H1 (cell line): ENCODE data around the gene COL4A2. TPM values are rescaled to one million over a fixed set of nuclear protein-coding genes. Genes with fewer than 3 reads are reported as not detected.

Source experiments
- CTCF ChIA-PET: fragments of 300-600 bp; sonication (Branson Sonifier 250); formaldehyde crosslinking; loops from one replicate; lab custom pipeline; 2021; ENCODE audit not compliant: partially characterized antibody; lab: Charles Lee
- POLR2A ChIA-PET: fragments of 300-600 bp; sonication (Branson Sonifier 250); formaldehyde crosslinking; loops from one replicate; lab custom pipeline; 2021; ENCODE audit warnings: inconsistent platforms; ENCODE audit not compliant: partially characterized antibody; lab: Charles Lee
- DNase-seq, 2 experiments: peaks; one replicate each; pipeline versions ENCODE4 v3.0.0 to v3.0.0-alpha.2; 2010 to 2022; ENCODE audit warnings: low spot score in 2 of 2, low read depth in 1 of 2, mixed read lengths in 1 of 2
- FAIRE-seq: peaks from 2 replicates; lab custom pipeline; 2011; peaks lifted over from hg19 to GRCh38; lab: Jason Lieb, UNC
- H2AFZ ChIP-seq: 2 replicates; pipeline ENCODE4 v1.8.1; 2012; ENCODE audit warnings: low read length, inconsistent platforms
- H2AK5ac ChIP-seq: 2 replicates; pipeline ENCODE4 v1.6.1; 2013; ENCODE audit warnings: low read depth, low read length
- H2BK120ac ChIP-seq: replicated peaks from 2 replicates; pipeline ENCODE3; 2013; ENCODE audit warnings: low read depth, low read length, inconsistent platforms
- H2BK12ac ChIP-seq: 2 replicates; pipeline ENCODE4 v1.6.1; 2013; ENCODE audit warnings: low read depth, low read length
- H2BK15ac ChIP-seq: 2 replicates; pipeline ENCODE4 v1.6.1; 2013; ENCODE audit warnings: low read length
- H2BK20ac ChIP-seq: 2 replicates; pipeline ENCODE4 v1.6.1; 2013; ENCODE audit warnings: low read length
- H2BK5ac ChIP-seq: 2 replicates; pipeline ENCODE4 v1.6.1; 2013; ENCODE audit warnings: low read depth, low read length
- H3K14ac ChIP-seq: 2 replicates; pipeline ENCODE4 v1.6.1; 2013; ENCODE audit warnings: inconsistent platforms; ENCODE audit not compliant: insufficient read length
- H3K18ac ChIP-seq: 2 replicates; pipeline ENCODE4 v1.6.1; 2013; ENCODE audit warnings: low read length; ENCODE audit errors: extremely low read depth
- H3K23ac ChIP-seq: 2 replicates; pipeline ENCODE4 v1.6.1; 2013; ENCODE audit warnings: inconsistent platforms; ENCODE audit not compliant: insufficient read length
- H3K23me2 ChIP-seq: 2 replicates; pipeline ENCODE4 v1.6.1; 2013; ENCODE audit warnings: low read depth, low read length
- H3K27ac ChIP-seq: 2 replicates; pipeline ENCODE4 v1.6.1; 2011; ENCODE audit warnings: low read depth, low read length, inconsistent platforms
- H3K27me3 ChIP-seq, 4 experiments: replicated peaks in 1 of 4; 1 replicate in 1 of 4; 2 replicates in 3 of 4; pipeline versions ENCODE4 v1.6.1 to v1.8.1; 2011 to 2013; ENCODE audit warnings: low read length in 3 of 4, mild to moderate bottlenecking in 3 of 4, inconsistent platforms in 2 of 4, mixed read lengths in 2 of 4, moderate library complexity in 1 of 4; ENCODE audit not compliant: control insufficient read depth in 3 of 4, insufficient read depth in 3 of 4; ENCODE audit errors: extremely low read depth in 1 of 4
- H3K36me3 ChIP-seq, 4 experiments: 2 replicates each; pipeline versions ENCODE4 v1.6.1 to v1.8.1; 2011 to 2013; ENCODE audit warnings: mild to moderate bottlenecking in 4 of 4, low read length in 3 of 4, moderate library complexity in 2 of 4, control low read depth in 1 of 4, inconsistent platforms in 1 of 4; ENCODE audit not compliant: insufficient read depth in 4 of 4, control insufficient read depth in 2 of 4
- H3K4ac ChIP-seq: replicated peaks from 2 replicates; pipeline ENCODE3; 2013; ENCODE audit warnings: low read length, low read depth, mixed read lengths, inconsistent platforms; ENCODE audit not compliant: insufficient read length
- H3K4me1 ChIP-seq, 4 experiments: replicated peaks in 1 of 4; 1 replicate in 1 of 4; 2 replicates in 3 of 4; pipeline versions ENCODE4 v1.6.1 to v1.8.1; 2011 to 2013; ENCODE audit warnings: low read length in 3 of 4, inconsistent platforms in 2 of 4, mixed read lengths in 1 of 4; ENCODE audit not compliant: insufficient read depth in 4 of 4, control insufficient read depth in 3 of 4
- H3K4me2 ChIP-seq, 2 experiments: 2 replicates each; pipeline versions ENCODE4 v1.6.1 to v1.8.1; 2011 to 2013; ENCODE audit warnings: low read depth in 2 of 2, low read length in 2 of 2, control low read depth in 1 of 2, inconsistent platforms in 1 of 2, mild to moderate bottlenecking in 1 of 2; ENCODE audit not compliant: insufficient read depth in 1 of 2
- H3K4me3 ChIP-seq, 4 experiments: fragments of 200-600, 300-600 bp in 1 of 4; sonication (generic), shearing (Covaris generic), sonication (Bioruptor Twin) in 1 of 4; 2 replicates each; pipeline versions ENCODE4 v1.5.1 to v1.8.1; 2011 to 2016; ENCODE audit warnings: low read length in 4 of 4, low read depth in 3 of 4, control low read depth in 2 of 4, inconsistent platforms in 2 of 4, mild to moderate bottlenecking in 2 of 4, mixed read lengths in 1 of 4, moderate library complexity in 1 of 4; ENCODE audit not compliant: insufficient read depth in 2 of 4; ENCODE audit errors: extremely low read depth in 1 of 4
- H3K56ac ChIP-seq: replicated peaks from 2 replicates; pipeline ENCODE3; 2013; ENCODE audit warnings: low read depth, mild to moderate bottlenecking, mixed read lengths, low read length, inconsistent platforms; ENCODE audit not compliant: insufficient read length
- H3K79me1 ChIP-seq: 2 replicates; pipeline ENCODE4 v1.6.1; 2013; ENCODE audit warnings: low read depth, low read length, control low read depth
- H3K79me2 ChIP-seq, 2 experiments: 2 replicates each; pipeline versions ENCODE4 v1.6.1 to v1.8.1; 2012 to 2013; ENCODE audit warnings: low read length in 2 of 2, mild to moderate bottlenecking in 2 of 2, inconsistent platforms in 1 of 2; ENCODE audit not compliant: insufficient read depth in 2 of 2, control insufficient read depth in 1 of 2
- H3K9ac ChIP-seq, 4 experiments: replicated peaks in 1 of 4; 1 replicate in 1 of 4; 2 replicates in 3 of 4; pipeline versions ENCODE4 v1.6.1 to v1.8.1; 2011 to 2013; ENCODE audit warnings: low read depth in 3 of 4, low read length in 3 of 4, control low read depth in 2 of 4, mild to moderate bottlenecking in 2 of 4, moderate library complexity in 2 of 4, inconsistent platforms in 1 of 4; ENCODE audit errors: extremely low read depth in 1 of 4
- H3K9me3 ChIP-seq, 2 experiments: 2 replicates each; pipeline versions ENCODE4 v1.6.1 to v1.8.1; 2012 to 2013; ENCODE audit warnings: mild to moderate bottlenecking in 2 of 2, moderate library complexity in 2 of 2, control low read depth in 1 of 2, inconsistent platforms in 1 of 2, low read depth in 1 of 2, low read length in 1 of 2, mixed read lengths in 1 of 2; ENCODE audit not compliant: insufficient read depth in 2 of 2
- H4K20me1 ChIP-seq, 2 experiments: replicated peaks in 1 of 2; 2 replicates each; pipeline versions ENCODE3 to v1.8.1; 2011 to 2013; ENCODE audit warnings: inconsistent platforms in 2 of 2, low read length in 2 of 2, mild to moderate bottlenecking in 1 of 2; ENCODE audit not compliant: insufficient read depth in 2 of 2, control insufficient read depth in 1 of 2
- H4K5ac ChIP-seq: 2 replicates; pipeline ENCODE4 v1.6.1; 2013; ENCODE audit warnings: low read length, low read depth, mixed read lengths, inconsistent platforms; ENCODE audit not compliant: insufficient read length
- H4K8ac ChIP-seq: 2 replicates; pipeline ENCODE4 v1.8.0; 2013; ENCODE audit warnings: mild to moderate bottlenecking, moderate library complexity, low read length, inconsistent platforms; ENCODE audit not compliant: insufficient read depth; ENCODE audit errors: extremely low read depth
- H4K91ac ChIP-seq: replicated peaks from 2 replicates; pipeline ENCODE3; 2013; ENCODE audit warnings: low read length, mixed read lengths, inconsistent platforms; ENCODE audit not compliant: insufficient read length
- NRF1 ChIP-seq: IDR thresholded peaks from 2 replicates; pipeline ENCODE4 v1.6.1; 2011; ENCODE audit warnings: mild to moderate bottlenecking, low read depth, low read length, improper control_type of control experiment
- TBP ChIP-seq: IDR thresholded peaks from 2 replicates; pipeline ENCODE4 v1.6.1; 2011; ENCODE audit warnings: low read depth, low read length, improper control_type of control experiment
- WGBS, 2 experiments: shearing (Covaris generic) in 1 of 2; methylation state at CpG; one replicate each; pipeline versions ENCODE4 v1.1.6 to v1.1.7; 2013 to 2015; ENCODE audit warnings: low lambda C conversion rate in 2 of 2, mixed read lengths in 2 of 2, inconsistent platforms in 1 of 2, low coverage in 1 of 2, missing lambda C conversion rate in 1 of 2; ENCODE audit not compliant: insufficient replicate concordance in 2 of 2, insufficient coverage in 1 of 2, insufficient read length in 1 of 2; ENCODE audit errors: extremely low coverage in 1 of 2, missing lambda C conversion rate in 1 of 2; 5-methylcytosine and 5-hydroxymethylcytosine counted together
- polyA plus RNA-seq, 7 experiments: library from polyadenylated mRNA; depleted of rRNA in 3 of 7; stranded (reverse) in 5 of 7; unstranded in 2 of 7; fragments of >200 nt in 5 of 7; fragments of 200-250 nt in 2 of 7; gene quantifications; 1 replicate in 5 of 7; 2 replicates in 1 of 7; 4 replicates in 1 of 7; pipeline versions ENCODE4 v1.2.1 to v1.2.3, GENCODE V29; 2011 to 2013; ENCODE audit warnings: missing spikeins in 2 of 7, mixed read lengths in 2 of 7
- total RNA-seq: library from RNA; stranded (reverse); fragmentation: NEBNext Ultra II Directional; extraction: Animal tissue kit (Norgen Biotek cat#: 25700); gene quantifications from 2 replicates; pipeline ENCODE4 v1.2.1, GENCODE V29; 2021

Gene COL4A2
- total and polyA plus RNA-seq, 2 of the 8 experiments (the other 6 are each of a cell fraction or from before 2014, with no cell fraction given) = 80.4 to 87.3 TPM

- Histone ChIP-seq H3K4me3 (no peak overlapping the region), H2BK20ac (no peak overlapping the region)
- DNase-seq = no peak
- TF ChIP-seq TBP (no peak), NRF1 (no peak)
- TF ChIP-seq, all 59 proteins: peak for 0
- Histone ChIP-seq H2AK5ac (no peak overlapping the region), H3K4ac (no peak overlapping the region), H3K18ac (no peak overlapping the region), H3K23me2 (0 out of 2 replicates have a peak, but pooled peaks cover 2% of the 10 kb centered on the region), H3K9ac (no peak overlapping the region), H2BK5ac (no peak overlapping the region), H4K20me1 (peaks cover 0 to 5% of the 10 kb centered on the region in 2 experiments), H2BK12ac (no peak overlapping the region), H3K14ac (no peak overlapping the region), H2AFZ (no peak overlapping the region), H3K23ac (no peak overlapping the region), H3K4me2 (no peak overlapping the region), H3K9me3 (no peaks in the 10 kb centered on the region; a peak in 1 of 4 replicates), H4K91ac (no peak overlapping the region), H3K4me1 (no peaks in the 10 kb centered on the region; a peak in 1 of 7 replicates), H4K8ac (no peak overlapping the region), H3K56ac (no peak overlapping the region), H2BK15ac (no peak overlapping the region), H3K27me3 (no peaks in the 10 kb centered on the region), H4K5ac (no peak overlapping the region), H2BK120ac (no peak overlapping the region), H3K36me3 (peaks cover 6 to 20% (median 12%) of the 10 kb centered on the region in 4 experiments; a peak in 6 of 8 replicates), H3K27ac (no peak overlapping the region), H3K79me1 (no peaks in the 10 kb centered on the region), H3K79me2 (no peaks in the 10 kb centered on the region)
- no peak for FAIRE-seq
- POLR2A ChIA-PET = no interaction called here
- WGBS, 2 experiments = 90% methylated on average over 6 of the region's 7 CpGs; no CpG with 5 or more reads in 1 of the 2 experiments
- CTCF ChIA-PET = interaction anchor here (0.6 to 1.3 kb wide), 4 partner anchors 16 to 318 kb away, joined by 3 to 4 read pairs (median 4); no protein-coding TSS in a partner anchor
Observed at GRCh38 chr13:110471833-110472162, 164.7 kb downstream of the COL4A2 start.
